ENCODE results near the gene COPS4. TPM values are rescaled to one million over a fixed set of nuclear protein-coding genes. Genes with fewer than 3 reads are reported as not detected.

Gene COPS4
- total and polyA plus RNA-seq, 10 of the 15 experiments (the other 5 are each of a cell fraction or from before 2014, with no cell fraction given) = 34.2 to 159 (median 66.7) TPM

DNA sequence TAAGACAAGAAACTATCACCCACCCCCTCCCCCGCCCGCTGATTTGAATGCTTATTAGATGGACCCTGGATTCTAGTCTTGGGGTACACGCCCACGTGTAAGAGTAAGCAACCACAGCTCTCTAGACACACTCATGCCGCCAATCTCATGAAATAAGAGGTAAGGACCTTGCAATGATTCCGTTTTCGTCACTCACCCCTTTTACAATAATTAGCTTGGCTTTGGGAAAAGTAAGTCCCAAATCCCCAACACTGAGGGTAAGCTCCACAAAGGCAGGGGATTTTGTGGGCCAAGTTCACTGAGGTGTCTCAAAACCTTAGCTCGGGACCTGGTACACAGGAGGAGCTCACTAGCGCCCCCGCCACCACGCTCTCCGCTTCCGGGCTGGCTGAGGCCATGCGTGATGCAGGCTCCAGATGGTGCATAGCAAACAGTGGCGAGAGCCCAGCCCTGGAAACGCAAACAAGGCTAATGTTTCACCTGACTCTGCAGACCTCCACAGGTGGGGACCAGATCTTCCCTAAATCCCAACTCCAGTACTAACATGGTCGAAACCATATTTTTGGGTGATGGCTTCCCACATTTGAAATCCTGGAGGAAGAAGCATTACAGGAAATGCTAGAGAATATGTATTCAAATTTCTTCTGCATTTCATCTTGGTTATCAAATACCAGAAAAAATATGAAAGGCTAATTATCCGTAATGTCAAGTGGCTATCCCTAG lies 75.4 kb downstream of the COPS4 start (continued):
- TF ChIP-seq, protein P1, sequence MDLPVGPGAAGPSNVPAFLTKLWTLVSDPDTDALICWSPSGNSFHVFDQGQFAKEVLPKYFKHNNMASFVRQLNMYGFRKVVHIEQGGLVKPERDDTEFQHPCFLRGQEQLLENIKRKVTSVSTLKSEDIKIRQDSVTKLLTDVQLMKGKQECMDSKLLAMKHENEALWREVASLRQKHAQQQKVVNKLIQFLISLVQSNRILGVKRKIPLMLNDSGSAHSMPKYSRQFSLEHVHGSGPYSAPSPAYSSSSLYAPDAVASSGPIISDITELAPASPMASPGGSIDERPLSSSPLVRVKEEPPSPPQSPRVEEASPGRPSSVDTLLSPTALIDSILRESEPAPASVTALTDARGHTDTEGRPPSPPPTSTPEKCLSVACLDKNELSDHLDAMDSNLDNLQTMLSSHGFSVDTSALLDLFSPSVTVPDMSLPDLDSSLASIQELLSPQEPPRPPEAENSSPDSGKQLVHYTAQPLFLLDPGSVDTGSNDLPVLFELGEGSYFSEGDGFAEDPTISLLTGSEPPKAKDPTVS (IDR thresholded peaks at IDR 0.05; ENCODE audit: low read depth, low read length) = no peak
- peak; percentile 46 for TF ChIP-seq RAD21 (IDR thresholded peaks at IDR 0.05; ENCODE audit: insufficient read depth, low read depth, low read length)
- peak; percentile 49; the same call in 1 of the 2 replicates for TF ChIP-seq SMC3 (IDR thresholded peaks at IDR 0.05; ENCODE audit: borderline replicate concordance, low read length)
- TF ChIP-seq TCF12 (IDR thresholded peaks at IDR 0.05; ENCODE audit: low read depth, low read length) = peak; percentile 89
- TF ChIP-seq NFIC (IDR thresholded peaks at IDR 0.05; ENCODE audit: low read depth, low read length) = peak; percentile 51; the same call in 1 of the 2 replicates
- TF ChIP-seq, protein P2, sequence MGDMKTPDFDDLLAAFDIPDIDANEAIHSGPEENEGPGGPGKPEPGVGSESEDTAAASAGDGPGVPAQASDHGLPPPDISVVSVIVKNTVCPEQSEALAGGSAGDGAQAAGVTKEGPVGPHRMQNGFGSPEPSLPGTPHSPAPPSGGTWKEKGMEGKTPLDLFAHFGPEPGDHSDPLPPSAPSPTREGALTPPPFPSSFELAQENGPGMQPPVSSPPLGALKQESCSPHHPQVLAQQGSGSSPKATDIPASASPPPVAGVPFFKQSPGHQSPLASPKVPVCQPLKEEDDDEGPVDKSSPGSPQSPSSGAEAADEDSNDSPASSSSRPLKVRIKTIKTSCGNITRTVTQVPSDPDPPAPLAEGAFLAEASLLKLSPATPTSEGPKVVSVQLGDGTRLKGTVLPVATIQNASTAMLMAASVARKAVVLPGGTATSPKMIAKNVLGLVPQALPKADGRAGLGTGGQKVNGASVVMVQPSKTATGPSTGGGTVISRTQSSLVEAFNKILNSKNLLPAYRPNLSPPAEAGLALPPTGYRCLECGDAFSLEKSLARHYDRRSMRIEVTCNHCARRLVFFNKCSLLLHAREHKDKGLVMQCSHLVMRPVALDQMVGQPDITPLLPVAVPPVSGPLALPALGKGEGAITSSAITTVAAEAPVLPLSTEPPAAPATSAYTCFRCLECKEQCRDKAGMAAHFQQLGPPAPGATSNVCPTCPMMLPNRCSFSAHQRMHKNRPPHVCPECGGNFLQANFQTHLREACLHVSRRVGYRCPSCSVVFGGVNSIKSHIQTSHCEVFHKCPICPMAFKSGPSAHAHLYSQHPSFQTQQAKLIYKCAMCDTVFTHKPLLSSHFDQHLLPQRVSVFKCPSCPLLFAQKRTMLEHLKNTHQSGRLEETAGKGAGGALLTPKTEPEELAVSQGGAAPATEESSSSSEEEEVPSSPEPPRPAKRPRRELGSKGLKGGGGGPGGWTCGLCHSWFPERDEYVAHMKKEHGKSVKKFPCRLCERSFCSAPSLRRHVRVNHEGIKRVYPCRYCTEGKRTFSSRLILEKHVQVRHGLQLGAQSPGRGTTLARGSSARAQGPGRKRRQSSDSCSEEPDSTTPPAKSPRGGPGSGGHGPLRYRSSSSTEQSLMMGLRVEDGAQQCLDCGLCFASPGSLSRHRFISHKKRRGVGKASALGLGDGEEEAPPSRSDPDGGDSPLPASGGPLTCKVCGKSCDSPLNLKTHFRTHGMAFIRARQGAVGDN (IDR thresholded peaks at IDR 0.05) = peak; percentile 92
- TF ChIP-seq IKZF2 (IDR thresholded peaks at IDR 0.05) = peak; percentile 88 to 91
- peak; percentile 50; the same call in 1 of the 2 replicates for TF ChIP-seq HDGF (IDR thresholded peaks at IDR 0.05)
- TF ChIP-seq EED (IDR thresholded peaks at IDR 0.05; ENCODE audit: low read depth) = peak; percentile 77
- TF ChIP-seq, protein P3, sequence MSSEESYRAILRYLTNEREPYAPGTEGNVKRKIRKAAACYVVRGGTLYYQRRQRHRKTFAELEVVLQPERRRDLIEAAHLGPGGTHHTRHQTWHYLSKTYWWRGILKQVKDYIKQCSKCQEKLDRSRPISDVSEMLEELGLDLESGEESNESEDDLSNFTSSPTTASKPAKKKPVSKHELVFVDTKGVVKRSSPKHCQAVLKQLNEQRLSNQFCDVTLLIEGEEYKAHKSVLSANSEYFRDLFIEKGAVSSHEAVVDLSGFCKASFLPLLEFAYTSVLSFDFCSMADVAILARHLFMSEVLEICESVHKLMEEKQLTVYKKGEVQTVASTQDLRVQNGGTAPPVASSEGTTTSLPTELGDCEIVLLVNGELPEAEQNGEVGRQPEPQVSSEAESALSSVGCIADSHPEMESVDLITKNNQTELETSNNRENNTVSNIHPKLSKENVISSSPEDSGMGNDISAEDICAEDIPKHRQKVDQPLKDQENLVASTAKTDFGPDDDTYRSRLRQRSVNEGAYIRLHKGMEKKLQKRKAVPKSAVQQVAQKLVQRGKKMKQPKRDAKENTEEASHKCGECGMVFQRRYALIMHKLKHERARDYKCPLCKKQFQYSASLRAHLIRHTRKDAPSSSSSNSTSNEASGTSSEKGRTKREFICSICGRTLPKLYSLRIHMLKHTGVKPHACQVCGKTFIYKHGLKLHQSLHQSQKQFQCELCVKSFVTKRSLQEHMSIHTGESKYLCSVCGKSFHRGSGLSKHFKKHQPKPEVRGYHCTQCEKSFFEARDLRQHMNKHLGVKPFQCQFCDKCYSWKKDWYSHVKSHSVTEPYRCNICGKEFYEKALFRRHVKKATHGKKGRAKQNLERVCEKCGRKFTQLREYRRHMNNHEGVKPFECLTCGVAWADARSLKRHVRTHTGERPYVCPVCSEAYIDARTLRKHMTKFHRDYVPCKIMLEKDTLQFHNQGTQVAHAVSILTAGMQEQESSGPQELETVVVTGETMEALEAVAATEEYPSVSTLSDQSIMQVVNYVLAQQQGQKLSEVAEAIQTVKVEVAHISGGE (CRISPR knock-in tag; IDR thresholded peaks at IDR 0.05) = no peak
- 0 out of 2 replicates have a peak, but pooled peaks have one; percentile 68 for TF ChIP-seq HDAC2 (IDR thresholded peaks at IDR 0.05)
- peak; percentile 74; the same call in 1 of the 3 replicates for TF ChIP-seq POU2F2 (IDR thresholded peaks at IDR 0.05; ENCODE audit: borderline replicate concordance, low read depth, low read length)
- TF ChIP-seq NFXL1 (IDR thresholded peaks at IDR 0.05; ENCODE audit: borderline replicate concordance) = no peak
- TF ChIP-seq PML (IDR thresholded peaks at IDR 0.05; ENCODE audit: low read length) = 0 out of 2 replicates have a peak, but pooled peaks have one; percentile 34
- peak in 1 of 2 experiments; percentile 58; a peak in 1 of 3 replicates for TF ChIP-seq EGR1 (IDR thresholded peaks at IDR 0.05; ENCODE audit: borderline replicate concordance in 1 of 2, low read depth in 2 of 2, low read length in 2 of 2)
- TF ChIP-seq MXI1 (IDR thresholded peaks at IDR 0.05; ENCODE audit: low read depth, low read length) = peak; percentile 92
- peak; percentile 89 for TF ChIP-seq IKZF1 (conservative IDR thresholded peaks at IDR 0.05)
- 0 out of 2 replicates have a peak, but pooled peaks have one; percentile 58 for TF ChIP-seq SMAD5 (IDR thresholded peaks at IDR 0.05; ENCODE audit: low read depth)
- TF ChIP-seq EP300 (IDR thresholded peaks at IDR 0.05; ENCODE audit: borderline replicate concordance in 1 of 2, control insufficient read depth in 1 of 2, low read depth in 2 of 2, low read length in 2 of 2) = peak; percentile 46 to 69; a peak in 2 of 4 replicates
- TF ChIP-seq ZNF384 (IDR thresholded peaks at IDR 0.05; ENCODE audit: borderline replicate concordance, low read depth, low read length) = 0 out of 2 replicates have a peak, but pooled peaks have one; percentile 10

Measured in GM12878 (cell line).